ENCODE results near the gene LIN54. TPM values are rescaled to one million over a fixed set of nuclear protein-coding genes. Genes with fewer than 3 reads are reported as not detected.

LIN54 gene
- total and polyA plus RNA-seq, 9 of the 15 experiments (the other 6 are each of a cell fraction or from before 2014, with no cell fraction given), result 2.2 to 22.5 (median 15.8) TPM

DNA sequence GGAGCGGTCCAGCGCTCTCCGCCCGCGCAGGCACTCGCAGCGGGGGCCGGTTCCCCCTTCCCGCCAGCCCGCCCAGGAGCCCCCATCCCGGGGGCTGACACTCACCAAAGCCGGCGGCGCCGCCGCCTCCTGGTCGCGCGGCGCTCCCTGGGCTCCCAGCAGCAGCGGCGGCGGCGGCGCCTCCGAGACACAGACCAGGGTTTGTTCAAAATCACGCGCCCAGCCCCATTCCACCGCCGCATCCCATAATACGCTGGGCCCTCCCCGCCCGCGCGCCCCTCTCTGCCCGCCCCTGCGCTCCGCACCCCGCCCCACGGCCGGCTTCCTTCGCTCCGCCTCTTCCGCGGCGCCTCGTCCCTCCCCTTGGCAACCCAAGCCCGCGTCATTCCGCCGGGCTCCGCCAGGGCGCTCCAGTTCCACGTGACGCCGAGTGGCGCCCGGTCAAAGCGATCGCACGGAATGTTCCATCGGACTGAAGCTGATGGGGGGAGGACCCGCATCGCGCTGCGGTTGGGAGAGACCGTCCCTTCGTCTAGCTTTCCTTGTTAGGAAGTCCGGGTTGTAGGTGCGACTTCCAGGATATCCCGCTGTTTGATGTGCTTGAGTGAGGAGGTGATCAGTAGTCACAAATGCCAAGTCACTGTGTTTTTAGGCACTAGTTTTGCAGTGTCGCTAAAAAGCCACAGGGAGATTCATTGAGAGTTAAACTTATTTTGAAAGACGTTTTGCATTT, 2.2 kb upstream of the LIN54 start (continued):
- no peak for TF ChIP-seq DDX20 (tag; IDR thresholded peaks at IDR 0.05; ENCODE audit: low read depth)
- no peak for TF ChIP-seq ZNF766 (CRISPR knock-in tag; conservative IDR thresholded peaks at IDR 0.05)
- TF ChIP-seq, protein P1, sequence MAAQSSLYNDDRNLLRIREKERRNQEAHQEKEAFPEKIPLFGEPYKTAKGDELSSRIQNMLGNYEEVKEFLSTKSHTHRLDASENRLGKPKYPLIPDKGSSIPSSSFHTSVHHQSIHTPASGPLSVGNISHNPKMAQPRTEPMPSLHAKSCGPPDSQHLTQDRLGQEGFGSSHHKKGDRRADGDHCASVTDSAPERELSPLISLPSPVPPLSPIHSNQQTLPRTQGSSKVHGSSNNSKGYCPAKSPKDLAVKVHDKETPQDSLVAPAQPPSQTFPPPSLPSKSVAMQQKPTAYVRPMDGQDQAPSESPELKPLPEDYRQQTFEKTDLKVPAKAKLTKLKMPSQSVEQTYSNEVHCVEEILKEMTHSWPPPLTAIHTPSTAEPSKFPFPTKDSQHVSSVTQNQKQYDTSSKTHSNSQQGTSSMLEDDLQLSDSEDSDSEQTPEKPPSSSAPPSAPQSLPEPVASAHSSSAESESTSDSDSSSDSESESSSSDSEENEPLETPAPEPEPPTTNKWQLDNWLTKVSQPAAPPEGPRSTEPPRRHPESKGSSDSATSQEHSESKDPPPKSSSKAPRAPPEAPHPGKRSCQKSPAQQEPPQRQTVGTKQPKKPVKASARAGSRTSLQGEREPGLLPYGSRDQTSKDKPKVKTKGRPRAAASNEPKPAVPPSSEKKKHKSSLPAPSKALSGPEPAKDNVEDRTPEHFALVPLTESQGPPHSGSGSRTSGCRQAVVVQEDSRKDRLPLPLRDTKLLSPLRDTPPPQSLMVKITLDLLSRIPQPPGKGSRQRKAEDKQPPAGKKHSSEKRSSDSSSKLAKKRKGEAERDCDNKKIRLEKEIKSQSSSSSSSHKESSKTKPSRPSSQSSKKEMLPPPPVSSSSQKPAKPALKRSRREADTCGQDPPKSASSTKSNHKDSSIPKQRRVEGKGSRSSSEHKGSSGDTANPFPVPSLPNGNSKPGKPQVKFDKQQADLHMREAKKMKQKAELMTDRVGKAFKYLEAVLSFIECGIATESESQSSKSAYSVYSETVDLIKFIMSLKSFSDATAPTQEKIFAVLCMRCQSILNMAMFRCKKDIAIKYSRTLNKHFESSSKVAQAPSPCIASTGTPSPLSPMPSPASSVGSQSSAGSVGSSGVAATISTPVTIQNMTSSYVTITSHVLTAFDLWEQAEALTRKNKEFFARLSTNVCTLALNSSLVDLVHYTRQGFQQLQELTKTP (IDR thresholded peaks at IDR 0.05; ENCODE audit: low read depth in 1 of 2, partially characterized antibody in 2 of 2), result peak in 1 of 2 experiments; percentile 69
- TF ChIP-seq, protein P2, sequence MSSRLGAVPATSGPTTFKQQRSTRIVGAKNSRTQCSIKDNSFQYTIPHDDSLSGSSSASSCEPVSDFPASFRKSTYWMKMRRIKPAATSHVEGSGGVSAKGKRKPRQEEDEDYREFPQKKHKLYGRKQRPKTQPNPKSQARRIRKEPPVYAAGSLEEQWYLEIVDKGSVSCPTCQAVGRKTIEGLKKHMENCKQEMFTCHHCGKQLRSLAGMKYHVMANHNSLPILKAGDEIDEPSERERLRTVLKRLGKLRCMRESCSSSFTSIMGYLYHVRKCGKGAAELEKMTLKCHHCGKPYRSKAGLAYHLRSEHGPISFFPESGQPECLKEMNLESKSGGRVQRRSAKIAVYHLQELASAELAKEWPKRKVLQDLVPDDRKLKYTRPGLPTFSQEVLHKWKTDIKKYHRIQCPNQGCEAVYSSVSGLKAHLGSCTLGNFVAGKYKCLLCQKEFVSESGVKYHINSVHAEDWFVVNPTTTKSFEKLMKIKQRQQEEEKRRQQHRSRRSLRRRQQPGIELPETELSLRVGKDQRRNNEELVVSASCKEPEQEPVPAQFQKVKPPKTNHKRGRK (tag; IDR thresholded peaks at IDR 0.05), result no peak
- TF ChIP-seq, protein P3, sequence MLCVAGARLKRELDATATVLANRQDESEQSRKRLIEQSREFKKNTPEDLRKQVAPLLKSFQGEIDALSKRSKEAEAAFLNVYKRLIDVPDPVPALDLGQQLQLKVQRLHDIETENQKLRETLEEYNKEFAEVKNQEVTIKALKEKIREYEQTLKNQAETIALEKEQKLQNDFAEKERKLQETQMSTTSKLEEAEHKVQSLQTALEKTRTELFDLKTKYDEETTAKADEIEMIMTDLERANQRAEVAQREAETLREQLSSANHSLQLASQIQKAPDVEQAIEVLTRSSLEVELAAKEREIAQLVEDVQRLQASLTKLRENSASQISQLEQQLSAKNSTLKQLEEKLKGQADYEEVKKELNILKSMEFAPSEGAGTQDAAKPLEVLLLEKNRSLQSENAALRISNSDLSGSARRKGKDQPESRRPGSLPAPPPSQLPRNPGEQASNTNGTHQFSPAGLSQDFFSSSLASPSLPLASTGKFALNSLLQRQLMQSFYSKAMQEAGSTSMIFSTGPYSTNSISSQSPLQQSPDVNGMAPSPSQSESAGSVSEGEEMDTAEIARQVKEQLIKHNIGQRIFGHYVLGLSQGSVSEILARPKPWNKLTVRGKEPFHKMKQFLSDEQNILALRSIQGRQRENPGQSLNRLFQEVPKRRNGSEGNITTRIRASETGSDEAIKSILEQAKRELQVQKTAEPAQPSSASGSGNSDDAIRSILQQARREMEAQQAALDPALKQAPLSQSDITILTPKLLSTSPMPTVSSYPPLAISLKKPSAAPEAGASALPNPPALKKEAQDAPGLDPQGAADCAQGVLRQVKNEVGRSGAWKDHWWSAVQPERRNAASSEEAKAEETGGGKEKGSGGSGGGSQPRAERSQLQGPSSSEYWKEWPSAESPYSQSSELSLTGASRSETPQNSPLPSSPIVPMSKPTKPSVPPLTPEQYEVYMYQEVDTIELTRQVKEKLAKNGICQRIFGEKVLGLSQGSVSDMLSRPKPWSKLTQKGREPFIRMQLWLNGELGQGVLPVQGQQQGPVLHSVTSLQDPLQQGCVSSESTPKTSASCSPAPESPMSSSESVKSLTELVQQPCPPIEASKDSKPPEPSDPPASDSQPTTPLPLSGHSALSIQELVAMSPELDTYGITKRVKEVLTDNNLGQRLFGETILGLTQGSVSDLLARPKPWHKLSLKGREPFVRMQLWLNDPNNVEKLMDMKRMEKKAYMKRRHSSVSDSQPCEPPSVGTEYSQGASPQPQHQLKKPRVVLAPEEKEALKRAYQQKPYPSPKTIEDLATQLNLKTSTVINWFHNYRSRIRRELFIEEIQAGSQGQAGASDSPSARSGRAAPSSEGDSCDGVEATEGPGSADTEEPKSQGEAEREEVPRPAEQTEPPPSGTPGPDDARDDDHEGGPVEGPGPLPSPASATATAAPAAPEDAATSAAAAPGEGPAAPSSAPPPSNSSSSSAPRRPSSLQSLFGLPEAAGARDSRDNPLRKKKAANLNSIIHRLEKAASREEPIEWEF (CRISPR knock-in tag; IDR thresholded peaks at IDR 0.05), result no peak
- TF ChIP-seq, protein P4, sequence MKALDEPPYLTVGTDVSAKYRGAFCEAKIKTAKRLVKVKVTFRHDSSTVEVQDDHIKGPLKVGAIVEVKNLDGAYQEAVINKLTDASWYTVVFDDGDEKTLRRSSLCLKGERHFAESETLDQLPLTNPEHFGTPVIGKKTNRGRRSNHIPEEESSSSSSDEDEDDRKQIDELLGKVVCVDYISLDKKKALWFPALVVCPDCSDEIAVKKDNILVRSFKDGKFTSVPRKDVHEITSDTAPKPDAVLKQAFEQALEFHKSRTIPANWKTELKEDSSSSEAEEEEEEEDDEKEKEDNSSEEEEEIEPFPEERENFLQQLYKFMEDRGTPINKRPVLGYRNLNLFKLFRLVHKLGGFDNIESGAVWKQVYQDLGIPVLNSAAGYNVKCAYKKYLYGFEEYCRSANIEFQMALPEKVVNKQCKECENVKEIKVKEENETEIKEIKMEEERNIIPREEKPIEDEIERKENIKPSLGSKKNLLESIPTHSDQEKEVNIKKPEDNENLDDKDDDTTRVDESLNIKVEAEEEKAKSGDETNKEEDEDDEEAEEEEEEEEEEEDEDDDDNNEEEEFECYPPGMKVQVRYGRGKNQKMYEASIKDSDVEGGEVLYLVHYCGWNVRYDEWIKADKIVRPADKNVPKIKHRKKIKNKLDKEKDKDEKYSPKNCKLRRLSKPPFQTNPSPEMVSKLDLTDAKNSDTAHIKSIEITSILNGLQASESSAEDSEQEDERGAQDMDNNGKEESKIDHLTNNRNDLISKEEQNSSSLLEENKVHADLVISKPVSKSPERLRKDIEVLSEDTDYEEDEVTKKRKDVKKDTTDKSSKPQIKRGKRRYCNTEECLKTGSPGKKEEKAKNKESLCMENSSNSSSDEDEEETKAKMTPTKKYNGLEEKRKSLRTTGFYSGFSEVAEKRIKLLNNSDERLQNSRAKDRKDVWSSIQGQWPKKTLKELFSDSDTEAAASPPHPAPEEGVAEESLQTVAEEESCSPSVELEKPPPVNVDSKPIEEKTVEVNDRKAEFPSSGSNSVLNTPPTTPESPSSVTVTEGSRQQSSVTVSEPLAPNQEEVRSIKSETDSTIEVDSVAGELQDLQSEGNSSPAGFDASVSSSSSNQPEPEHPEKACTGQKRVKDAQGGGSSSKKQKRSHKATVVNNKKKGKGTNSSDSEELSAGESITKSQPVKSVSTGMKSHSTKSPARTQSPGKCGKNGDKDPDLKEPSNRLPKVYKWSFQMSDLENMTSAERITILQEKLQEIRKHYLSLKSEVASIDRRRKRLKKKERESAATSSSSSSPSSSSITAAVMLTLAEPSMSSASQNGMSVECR (CRISPR knock-in tag; IDR thresholded peaks at IDR 0.05), result no peak; the same call in 1 of the 2 replicates
- TF ChIP-seq FOXA1 (IDR thresholded peaks at IDR 0.05; ENCODE audit: borderline replicate concordance), result no peak
- TF ChIP-seq, protein P5, sequence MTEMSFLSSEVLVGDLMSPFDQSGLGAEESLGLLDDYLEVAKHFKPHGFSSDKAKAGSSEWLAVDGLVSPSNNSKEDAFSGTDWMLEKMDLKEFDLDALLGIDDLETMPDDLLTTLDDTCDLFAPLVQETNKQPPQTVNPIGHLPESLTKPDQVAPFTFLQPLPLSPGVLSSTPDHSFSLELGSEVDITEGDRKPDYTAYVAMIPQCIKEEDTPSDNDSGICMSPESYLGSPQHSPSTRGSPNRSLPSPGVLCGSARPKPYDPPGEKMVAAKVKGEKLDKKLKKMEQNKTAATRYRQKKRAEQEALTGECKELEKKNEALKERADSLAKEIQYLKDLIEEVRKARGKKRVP (CRISPR knock-in tag; IDR thresholded peaks at IDR 0.05), result peak; percentile 21; the same call in 1 of the 2 replicates
- no peak for TF ChIP-seq MEIS2 (IDR thresholded peaks at IDR 0.05; ENCODE audit: partially characterized antibody)
